ENCODE results near the gene NEK2.

Gene NEK2

GRCh38 chr1:211614615-211615014 is 60.8 kb downstream of the NEK2 start:
- no peaks in the 10 kb centered on the region for H4K20me1 ChIP-seq (ENCODE audit: low read depth, low read length)

GRCh38 chr1:211613951-211614350 is 61.5 kb downstream of the NEK2 start:
- Histone ChIP-seq H3F3A (ENCODE audit: insufficient read depth) (no peaks in the 10 kb centered on the region), H3K9ac (ENCODE audit: low read length) (no peak overlapping the region), H3K4me2 (ENCODE audit: low read depth, low read length, poor library complexity, severe bottlenecking) (no peak overlapping the region), H3K36me3 (ENCODE audit: low read length) (no peaks in the 10 kb centered on the region), H3K4me3 (ENCODE audit: insufficient read depth, low read length, poor library complexity, severe bottlenecking) (no peak overlapping the region), H3K9me2 (replicated peaks; ENCODE audit: insufficient read depth, low read length) (no peaks in the 10 kb centered on the region), H3K9me3 (ENCODE audit: insufficient read depth, low read length) (no peaks in the 10 kb centered on the region), H4K20me1 (ENCODE audit: low read depth, low read length) (no peaks in the 10 kb centered on the region), H3K79me2 (ENCODE audit: insufficient read depth, low read length) (no peaks in the 10 kb centered on the region), H3K27ac (ENCODE audit: low read depth, low read length) (no peak overlapping the region), H3K27me3 (ENCODE audit: low read length) (no peaks in the 10 kb centered on the region), H2AFZ (ENCODE audit: low read depth, low read length, severe bottlenecking) (no peak overlapping the region)
- no peak for TF ChIP-seq CTCF (IDR thresholded peaks at IDR 0.05; ENCODE audit: insufficient read depth, low read length, poor library complexity, severe bottlenecking)
- TF ChIP-seq EZH2phosphoT487 (conservative IDR thresholded peaks at IDR 0.05; ENCODE audit: low read length), result no peak

More at GRCh38 chr1:211614615-211615014, 60.8 kb downstream of the NEK2 start:
- no peaks in the 10 kb centered on the region for H3K36me3 ChIP-seq (ENCODE audit: low read length)
- H2AFZ ChIP-seq (ENCODE audit: low read depth, low read length, severe bottlenecking), result no peak overlapping the region
- H3K27me3 ChIP-seq (ENCODE audit: low read length), result no peaks in the 10 kb centered on the region
- no peaks in the 10 kb centered on the region for H3K9me3 ChIP-seq (ENCODE audit: insufficient read depth, low read length)
- no peak overlapping the region for H3K4me3 ChIP-seq (ENCODE audit: insufficient read depth, low read length, poor library complexity, severe bottlenecking)
- H3F3A ChIP-seq (ENCODE audit: insufficient read depth), result no peaks in the 10 kb centered on the region
- no peak for TF ChIP-seq CTCF (IDR thresholded peaks at IDR 0.05; ENCODE audit: insufficient read depth, low read length, poor library complexity, severe bottlenecking)
- TF ChIP-seq EZH2phosphoT487 (conservative IDR thresholded peaks at IDR 0.05; ENCODE audit: low read length), result no peak
- no peak overlapping the region for H3K4me2 ChIP-seq (ENCODE audit: low read depth, low read length, poor library complexity, severe bottlenecking)
- H3K79me2 ChIP-seq (ENCODE audit: insufficient read depth, low read length), result no peaks in the 10 kb centered on the region
- H3K9me2 ChIP-seq (replicated peaks; ENCODE audit: insufficient read depth, low read length), result no peaks in the 10 kb centered on the region
- H3K9ac ChIP-seq (ENCODE audit: low read length), result no peak overlapping the region
- H3K27ac ChIP-seq (ENCODE audit: low read depth, low read length), result no peak overlapping the region

- Histone ChIP-seq H3F3A (ENCODE audit: insufficient read depth) (no peaks in the 10 kb centered on the region), H3K27ac (ENCODE audit: low read depth, low read length) (no peak overlapping the region), H4K20me1 (ENCODE audit: low read depth, low read length) (no peaks in the 10 kb centered on the region), H2AFZ (ENCODE audit: low read depth, low read length, severe bottlenecking) (no peak overlapping the region), H3K4me3 (ENCODE audit: insufficient read depth, low read length, poor library complexity, severe bottlenecking) (no peak overlapping the region), H3K79me2 (ENCODE audit: insufficient read depth, low read length) (no peaks in the 10 kb centered on the region), H3K9me3 (ENCODE audit: insufficient read depth, low read length) (no peaks in the 10 kb centered on the region), H3K9me2 (replicated peaks; ENCODE audit: insufficient read depth, low read length) (no peaks in the 10 kb centered on the region), H3K27me3 (ENCODE audit: low read length) (no peaks in the 10 kb centered on the region), H3K36me3 (ENCODE audit: low read length) (no peaks in the 10 kb centered on the region), H3K4me2 (ENCODE audit: low read depth, low read length, poor library complexity, severe bottlenecking) (no peak overlapping the region), H3K9ac (ENCODE audit: low read length) (no peak overlapping the region)
- TF ChIP-seq EZH2phosphoT487 (conservative IDR thresholded peaks at IDR 0.05; ENCODE audit: low read length) (no peak), CTCF (IDR thresholded peaks at IDR 0.05; ENCODE audit: insufficient read depth, low read length, poor library complexity, severe bottlenecking) (no peak)
These were observed 62.1 kb downstream of the NEK2 start for GRCh38 chr1:211613108-211613947.

Measured in SU-DHL-6 (cell line).